GM21619 (cell line): ENCODE data around the gene MME.
A peak's percentile ranks its signal among the peaks of the same experiment; 100 is the strongest.

Experiments
- ATAC-seq: cut with Tn5 transposase; IDR thresholded peaks from one replicate; pipeline ENCODE4 v1.9.1; 2021; ENCODE audit not compliant: unreplicated experiment

MME gene

GRCh38 chr3:155135003-155135402, 54.9 kb downstream of the MME start:
- no peak for ATAC-seq

- no peak for ATAC-seq
Measured at GRCh38 chr3:155138677-155139076, 58.6 kb downstream of the MME start.

- ATAC-seq, result no peak
Measured at GRCh38 chr3:155147588-155147987, 67.5 kb downstream of the MME start.

GRCh38 chr3:155149494-155149893, 69.4 kb downstream of the MME start:
- no peak for ATAC-seq

GRCh38 chr3:155153242-155154186, 73.4 kb downstream of the MME start:
- no peak for ATAC-seq

GRCh38 chr3:155154255-155154654, 74.1 kb downstream of the MME start:
- no peak for ATAC-seq

GRCh38 chr3:155158346-155159037, 78.4 kb downstream of the MME start:
- ATAC-seq, result no peak

GRCh38 chr3:155159301-155159700, 79.2 kb downstream of the MME start:
- ATAC-seq, result no peak

- ATAC-seq, result no peak
Measured at GRCh38 chr3:155161640-155162292, 81.6 kb downstream of the MME start.

GRCh38 chr3:155164306-155164705, 84.2 kb downstream of the MME start:
- no peak for ATAC-seq

- no peak for ATAC-seq
Measured at GRCh38 chr3:155166441-155166840, 86.3 kb downstream of the MME start.

- no peak for ATAC-seq
Measured at GRCh38 chr3:155169197-155169596, 89.1 kb downstream of the MME start.

- no peak for ATAC-seq
Measured at GRCh38 chr3:155173771-155174170, 93.7 kb downstream of the MME start.

- no peak for ATAC-seq
Measured at GRCh38 chr3:155178810-155179436, 98.8 kb downstream of the MME start.

- ATAC-seq, result no peak
Measured at GRCh38 chr3:155179437-155179827, 99.3 kb downstream of the MME start.

- no peak for ATAC-seq
Measured at GRCh38 chr3:155179966-155180757, 100.0 kb downstream of the MME start.

GRCh38 chr3:155182467-155182866, 102.3 kb downstream of the MME start:
- ATAC-seq, result no peak

GRCh38 chr3:155184011-155184410, 103.9 kb downstream of the MME start:
- ATAC-seq, result peak; percentile 55

- ATAC-seq, result no peak
Measured at GRCh38 chr3:155185631-155186071, 105.5 kb downstream of the MME start.

- ATAC-seq, result no peak
Measured at GRCh38 chr3:155188031-155188430, 107.9 kb downstream of the MME start.
